Astrocyte of the cerebellum (primary cell): Measurements from ENCODE around the gene ANKRD13B.

Experiments
- DNase-seq: peaks from one replicate; pipeline ENCODE4 v3.0.0-alpha.2; 2011; ENCODE audit warnings: low read depth
- H3K4me3 ChIP-seq: 2 replicates; pipeline ENCODE4 v1.5.1; 2011; ENCODE audit warnings: mild to moderate bottlenecking, low read depth, low read length, moderate library complexity
- in situ Hi-C: cut with HindIII; loops from 2 replicates; pipeline ENCODE4 v1.10.0; 2017; ENCODE audit warnings: low sequenced_read_pairs
- TF ChIP-seq, protein P1 (sequence below): IDR thresholded peaks from 2 replicates; pipeline ENCODE4 v1.5.1; 2012; ENCODE audit warnings: low read length, low read depth, moderate library complexity, mild to moderate bottlenecking; ENCODE audit errors: missing control alignments

Gene ANKRD13B

DNA sequence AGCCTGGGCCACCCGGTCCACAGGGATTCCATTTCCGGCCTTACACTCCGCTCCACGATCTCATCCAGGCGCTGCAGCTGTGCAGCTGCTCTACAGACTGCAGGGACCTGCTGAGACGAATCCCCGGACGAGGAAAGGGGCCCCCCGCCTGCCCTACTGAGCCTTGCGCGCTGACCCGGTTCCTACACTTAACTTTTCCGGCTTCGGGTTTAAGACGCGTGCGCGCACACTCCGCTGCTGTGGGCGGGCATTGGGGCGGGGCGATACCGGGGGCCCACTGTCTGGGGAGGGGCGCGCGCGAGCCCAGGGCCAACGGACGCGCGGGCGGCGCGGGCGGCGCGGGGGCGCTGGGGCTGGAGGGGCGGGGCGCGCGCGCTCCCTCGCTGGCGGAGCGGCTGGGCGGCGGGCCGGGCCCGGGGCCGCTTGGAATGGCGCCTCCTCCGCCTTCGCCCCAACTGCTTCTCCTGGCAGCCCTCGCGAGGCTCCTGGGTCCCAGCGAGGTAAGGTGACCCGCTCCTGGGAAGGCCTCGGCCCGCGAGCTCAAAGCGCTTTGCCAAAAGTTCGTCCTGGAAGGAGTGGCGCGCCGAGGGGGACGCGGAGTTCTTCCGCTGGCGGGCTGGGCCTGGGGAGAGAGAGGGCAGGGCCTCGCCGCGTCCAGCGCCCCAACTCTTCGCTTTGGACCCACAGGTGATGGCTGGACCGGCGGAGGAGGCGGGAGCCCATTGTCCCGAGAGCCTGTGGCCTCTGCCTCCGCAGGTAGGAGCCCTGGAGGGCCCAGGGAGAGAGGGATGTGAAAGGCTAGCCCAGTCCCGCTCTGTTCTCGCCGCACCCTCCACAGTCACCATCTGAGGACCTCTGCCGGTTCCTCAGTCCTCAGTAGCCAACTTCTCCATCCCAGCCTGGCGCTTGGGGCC is 24.3 kb upstream of the ANKRD13B start, which contains the start of gene TP53I13:
Gene TP53I13 (plus strand): TSS at position 371 of the 914 bp plus-strand sequence. CDS start 58 bp downstream, at position 429.
- in situ Hi-C loops, result no loop called here
- peak within 1 kb of the TSS; percentile 72 for H3K4me3 ChIP-seq
- TF ChIP-seq, protein P1, sequence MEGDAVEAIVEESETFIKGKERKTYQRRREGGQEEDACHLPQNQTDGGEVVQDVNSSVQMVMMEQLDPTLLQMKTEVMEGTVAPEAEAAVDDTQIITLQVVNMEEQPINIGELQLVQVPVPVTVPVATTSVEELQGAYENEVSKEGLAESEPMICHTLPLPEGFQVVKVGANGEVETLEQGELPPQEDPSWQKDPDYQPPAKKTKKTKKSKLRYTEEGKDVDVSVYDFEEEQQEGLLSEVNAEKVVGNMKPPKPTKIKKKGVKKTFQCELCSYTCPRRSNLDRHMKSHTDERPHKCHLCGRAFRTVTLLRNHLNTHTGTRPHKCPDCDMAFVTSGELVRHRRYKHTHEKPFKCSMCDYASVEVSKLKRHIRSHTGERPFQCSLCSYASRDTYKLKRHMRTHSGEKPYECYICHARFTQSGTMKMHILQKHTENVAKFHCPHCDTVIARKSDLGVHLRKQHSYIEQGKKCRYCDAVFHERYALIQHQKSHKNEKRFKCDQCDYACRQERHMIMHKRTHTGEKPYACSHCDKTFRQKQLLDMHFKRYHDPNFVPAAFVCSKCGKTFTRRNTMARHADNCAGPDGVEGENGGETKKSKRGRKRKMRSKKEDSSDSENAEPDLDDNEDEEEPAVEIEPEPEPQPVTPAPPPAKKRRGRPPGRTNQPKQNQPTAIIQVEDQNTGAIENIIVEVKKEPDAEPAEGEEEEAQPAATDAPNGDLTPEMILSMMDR, result no peak
- DNase-seq, result no peak

- peak overlapping the region; percentile 72 for H3K4me3 ChIP-seq
- in situ Hi-C loops, result no loop called here
Measured at GRCh38 chr17:29569245-29569950, 23.5 kb upstream of the ANKRD13B start.

DNA sequence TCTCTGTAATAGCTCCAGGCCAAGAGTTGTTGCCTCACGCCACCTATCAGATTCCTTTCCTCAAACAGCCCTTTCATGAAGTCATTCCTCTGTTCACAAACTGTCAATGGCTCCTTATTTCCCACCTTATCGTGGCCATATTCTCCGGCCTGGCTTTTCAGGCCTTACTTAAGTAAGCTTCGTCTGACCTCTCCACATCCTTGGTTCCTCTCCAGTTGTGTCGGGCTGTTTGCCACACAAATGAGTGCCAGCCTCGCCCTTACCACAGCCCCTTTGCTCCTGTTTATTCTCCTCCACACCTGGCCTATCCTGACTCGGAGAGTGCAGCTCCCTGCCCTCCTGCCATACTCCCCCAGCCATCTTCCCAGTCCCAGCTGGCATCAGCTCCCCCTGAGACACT is 22.4 kb upstream of the ANKRD13B start:
- DNase-seq, result no peak
- in situ Hi-C loops, result no loop called here
- TF ChIP-seq, protein P1, result no peak

More at GRCh38 chr17:29569245-29569950, 23.5 kb upstream of the ANKRD13B start:
- TF ChIP-seq, protein P1, result no peak
- DNase-seq, result no peak

GRCh38 chr17:29571486-29571882 is 21.4 kb upstream of the ANKRD13B start:
- TF ChIP-seq, protein P1, result no peak
- H3K4me3 ChIP-seq, result no peak overlapping the region
- in situ Hi-C loops, result no loop called here
- DNase-seq, result no peak

More for the DNA sequence above, 22.4 kb upstream of the ANKRD13B start:
- no peak overlapping the region for H3K4me3 ChIP-seq

DNA sequence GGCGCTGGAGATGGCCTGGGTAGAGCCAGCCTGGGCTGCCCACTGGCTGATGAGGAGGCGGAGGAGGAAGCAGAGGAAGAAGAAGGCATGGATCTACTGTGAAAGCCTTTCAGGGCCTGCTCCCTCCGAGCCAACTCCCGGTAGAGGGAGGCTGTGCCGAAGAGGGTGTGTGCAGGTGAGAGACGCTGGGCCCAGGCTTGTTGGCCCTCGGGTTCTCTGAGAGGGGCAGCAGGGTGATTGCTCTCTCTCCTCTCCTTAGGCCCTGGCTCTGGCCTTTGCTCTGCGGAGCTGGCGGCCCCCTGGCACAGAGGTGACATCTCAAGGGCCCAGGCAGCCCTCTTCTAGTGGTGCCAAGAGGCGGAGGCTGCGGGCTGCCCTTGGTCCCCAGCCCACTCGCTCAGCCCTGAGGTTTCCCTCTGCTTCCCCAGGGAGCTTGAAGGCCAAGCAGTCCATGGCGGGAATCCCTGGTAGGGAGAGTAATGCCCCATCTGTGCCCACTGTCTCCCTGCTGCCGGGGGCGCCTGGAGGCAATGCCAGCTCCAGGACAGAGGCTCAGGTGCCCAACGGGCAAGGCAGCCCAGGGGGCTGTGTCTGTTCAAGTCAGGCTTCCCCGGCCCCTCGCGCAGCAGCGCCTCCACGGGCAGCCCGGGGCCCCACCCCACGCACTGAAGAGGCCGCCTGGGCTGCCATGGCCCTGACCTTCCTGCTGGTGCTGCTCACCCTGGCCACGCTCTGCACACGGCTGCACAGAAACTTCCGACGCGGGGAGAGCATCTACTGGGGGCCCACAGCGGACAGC is 20.9 kb upstream of the ANKRD13B start:
- H3K4me3 ChIP-seq, result no peak overlapping the region
- TF ChIP-seq, protein P1, result no peak
- no peak for DNase-seq
- in situ Hi-C loops, result no loop called here
